CD14-positive monocyte (primary cell): ENCODE measurements around the gene CD300C. TPM values are rescaled to one million over a fixed set of nuclear protein-coding genes. Genes with fewer than 3 reads are reported as not detected.

Experiments used
- DNase-seq, 3 donors: peaks; one replicate each; pipeline ENCODE4 v3.0.0-alpha.2; 2011 to 2022
- H2AFZ ChIP-seq: 2 replicates; pipeline ENCODE4 v1.6.0; 2012; ENCODE audit warnings: mild to moderate bottlenecking, low read depth, low read length, inconsistent platforms; ENCODE audit not compliant: insufficient read depth, poor library complexity, severe bottlenecking
- H3K27ac ChIP-seq, 2 donors: 1 replicate in 1 of 2; 2 replicates in 1 of 2; pipeline ENCODE4 v1.5.1; 2012 to 2013; ENCODE audit warnings: low read length in 2 of 2, control low read depth in 1 of 2, inconsistent platforms in 1 of 2, low read depth in 1 of 2, mild to moderate bottlenecking in 1 of 2
- H3K27me3 ChIP-seq, 2 donors: one replicate each; pipeline versions ENCODE4 v1.6.0 to v1.6.1; 2011 to 2013; ENCODE audit warnings: low read length in 2 of 2; ENCODE audit not compliant: control insufficient read depth in 2 of 2, insufficient read depth in 2 of 2
- H3K36me3 ChIP-seq, 2 donors: replicated peaks in 1 of 2; 1 replicate in 1 of 2; 2 replicates in 1 of 2; pipeline versions ENCODE4 v1.5.1 to v1.6.1; 2012 to 2013; ENCODE audit warnings: low read length in 2 of 2, control low read depth in 1 of 2, inconsistent platforms in 1 of 2, mild to moderate bottlenecking in 1 of 2; ENCODE audit not compliant: insufficient read depth in 2 of 2, control insufficient read depth in 1 of 2
- H3K4me1 ChIP-seq, 2 donors: 1 replicate in 1 of 2; 2 replicates in 1 of 2; pipeline versions ENCODE4 v1.5.1 to v1.6.1; 2012 to 2013; ENCODE audit warnings: low read length in 2 of 2, control low read depth in 1 of 2, inconsistent platforms in 1 of 2, mild to moderate bottlenecking in 1 of 2, moderate library complexity in 1 of 2; ENCODE audit not compliant: insufficient read depth in 2 of 2, control insufficient read depth in 1 of 2
- H3K4me2 ChIP-seq: replicated peaks from 2 replicates; pipeline ENCODE3; 2012; ENCODE audit warnings: low read length, moderate library complexity, mild to moderate bottlenecking; ENCODE audit not compliant: poor library complexity, severe bottlenecking; ENCODE audit errors: extremely low read depth
- H3K4me3 ChIP-seq, 3 experiments: fragments of 200-600 bp in 1 of 3; sonication (generic) in 1 of 3; replicated peaks in 1 of 3; 1 replicate in 2 of 3; 2 replicates in 1 of 3; pipeline ENCODE4 v1.5.1; 2011 to 2013; ENCODE audit warnings: low read length in 3 of 3, mild to moderate bottlenecking in 3 of 3, control low read depth in 2 of 3, low read depth in 2 of 3, inconsistent platforms in 1 of 3, moderate library complexity in 1 of 3
- H3K79me2 ChIP-seq: 2 replicates; pipeline ENCODE4 v1.6.0; 2012; ENCODE audit warnings: mild to moderate bottlenecking, control low read depth, inconsistent platforms, low read length, moderate library complexity; ENCODE audit not compliant: insufficient read depth
- H3K9ac ChIP-seq: 2 replicates; pipeline ENCODE4 v1.6.0; 2017; ENCODE audit warnings: low read length, mild to moderate bottlenecking; ENCODE audit not compliant: insufficient read depth, poor library complexity, severe bottlenecking
- H3K9me3 ChIP-seq, 2 donors: replicated peaks in 1 of 2; 1 replicate in 1 of 2; 2 replicates in 1 of 2; pipeline versions ENCODE4 v1.5.1 to v1.6.1; 2012 to 2013; ENCODE audit warnings: low read length in 2 of 2, control low read depth in 1 of 2; ENCODE audit not compliant: control insufficient read depth in 1 of 2, insufficient read depth in 1 of 2
- H4K20me1 ChIP-seq: 2 replicates; pipeline ENCODE4 v1.6.0; 2012; ENCODE audit warnings: mild to moderate bottlenecking, low read length, control low read depth, moderate library complexity; ENCODE audit not compliant: insufficient read depth
- H3K27ac Mint-ChIP-seq, 7 donors: one replicate each; pipeline ENCODE4 v1.8.0; 2020; ENCODE audit warnings: mild to moderate bottlenecking in 7 of 7, mixed read lengths in 7 of 7, moderate library complexity in 6 of 7, inconsistent platforms in 2 of 7
- H3K27me3 Mint-ChIP-seq, 3 donors: one replicate each; pipeline ENCODE4 v1.8.0; 2021 to 2022; ENCODE audit warnings: low read depth in 3 of 3, mild to moderate bottlenecking in 3 of 3, mixed read lengths in 3 of 3, moderate library complexity in 3 of 3, inconsistent platforms in 1 of 3
- H3K36me3 Mint-ChIP-seq, 2 donors: one replicate each; pipeline ENCODE4 v1.8.0; 2020; ENCODE audit warnings: mixed read lengths in 2 of 2, inconsistent platforms in 1 of 2, mild to moderate bottlenecking in 1 of 2
- H3K4me1 Mint-ChIP-seq: one replicate; pipeline ENCODE4 v1.8.0; 2020; ENCODE audit warnings: mild to moderate bottlenecking, mixed read lengths
- H3K4me3 Mint-ChIP-seq, 2 donors: one replicate each; pipeline ENCODE4 v1.8.0; 2020; ENCODE audit warnings: mild to moderate bottlenecking in 2 of 2, mixed read lengths in 2 of 2, moderate library complexity in 1 of 2
- H3K9me3 Mint-ChIP-seq, 7 donors: one replicate each; pipeline ENCODE4 v1.8.0; 2020 to 2022; ENCODE audit warnings: mixed read lengths in 7 of 7, mild to moderate bottlenecking in 6 of 7, moderate library complexity in 6 of 7, inconsistent platforms in 2 of 7
- CTCF ChIP-seq: fragments of 200-600 bp; IDR thresholded peaks from one replicate; pipeline ENCODE4 v1.8.0; 2022; ENCODE audit warnings: antibody characterized with exemption, mild to moderate bottlenecking
- WGBS: methylation state at CpG from one replicate; pipeline ENCODE4 v1.1.5; 2013; ENCODE audit warnings: missing lambda C conversion rate; ENCODE audit not compliant: insufficient coverage; 5-methylcytosine and 5-hydroxymethylcytosine counted together
- intact Hi-C, 2 donors: fragments of 100-400 bp; cut with micrococcal nuclease; formaldehyde crosslinking; loops; one replicate each; pipeline versions ENCODE4 v1.15.0 to v1.15.1; 2023
- polyA plus RNA-seq, 3 donors: library from polyadenylated mRNA; depleted of rRNA in 1 of 3; unstranded in 2 of 3; stranded (reverse) in 1 of 3; fragments of 300-500 nt in 2 of 3; fragments of >200 nt in 1 of 3; fragmentation: Illumina TruSeq in 2 of 3; gene quantifications; 1 replicate in 2 of 3; 2 replicates in 1 of 3; pipeline ENCODE4 v1.2.3, GENCODE V29; 2012 to 2021

Gene CD300C
- polyA plus RNA-seq, 3 donors: 68.3 to 141 (median 93.1) TPM

- H3K27ac Mint-ChIP-seq: peak overlapping the region; percentile 97 to 100 (median 98)
- H3K27me3 Mint-ChIP-seq: peaks cover 0 to 3% (median 0%) of the 10 kb centered on the region in 3 donors
- Histone ChIP-seq H3K9ac (peak overlapping the region; percentile 73), H4K20me1 (peaks cover 26% of the 10 kb centered on the region), H3K27ac (peak overlapping the region; percentile 93 to 98), H3K36me3 (peaks cover 15 to 25% of the 10 kb centered on the region in 2 donors), H3K79me2 (peaks cover 70% of the 10 kb centered on the region), H3K4me2 (peak overlapping the region; percentile 84), H2AFZ (no peak overlapping the region), H3K9me3 (no peaks in the 10 kb centered on the region), H3K27me3 (no peaks in the 10 kb centered on the region), H3K4me3 (peak overlapping the region; percentile 76 to 99 (median 94)), H3K4me1 (peaks cover 71% of the 10 kb centered on the region in 2 donors)
- peaks cover 45 to 56% of the 10 kb centered on the region in 2 donors for H3K36me3 Mint-ChIP-seq
- H3K4me1 Mint-ChIP-seq: peaks cover 69% of the 10 kb centered on the region
- TF ChIP-seq CTCF: no peak
- WGBS: 0% methylated on average over 4 of the region's 10 CpGs
- H3K4me3 Mint-ChIP-seq: peak overlapping the region; percentile 84 to 97
- H3K9me3 Mint-ChIP-seq: peaks cover 0 to 2% (median 0%) of the 10 kb centered on the region in 7 donors
- intact Hi-C loops: loop anchor here (2.0 to 5.0 kb wide), 5 partner anchors 17 to 110 kb away; partner anchors contain the start of gene CD300E (in 1 of the 2)
- DNase-seq: peak; percentile 94 to 98 (median 97)
Observed at GRCh38 chr17:74532115-74532514, 13.8 kb downstream of the CD300C start.

- DNase-seq: peak; percentile 66 to 78 (median 76)
- Histone ChIP-seq H3K27ac (peak within 1 kb of the TSS; percentile 93 to 98), H3K36me3 (peaks cover 18 to 32% of the 10 kb centered on the region in 2 donors), H3K79me2 (peaks cover 79% of the 10 kb centered on the region), H3K4me1 (peaks cover 79% of the 10 kb centered on the region in 2 donors), H3K4me3 (peak within 1 kb of the TSS; percentile 76 to 99 (median 94)), H3K9ac (peak within 1 kb of the TSS; percentile 73), H3K27me3 (no peaks in the 10 kb centered on the region), H2AFZ (no peak within 1 kb of the TSS), H4K20me1 (peaks cover 18% of the 10 kb centered on the region), H3K9me3 (no peaks in the 10 kb centered on the region), H3K4me2 (peak within 1 kb of the TSS; percentile 84)
- H3K4me1 Mint-ChIP-seq: peaks cover 74% of the 10 kb centered on the region
- peaks cover 44 to 56% of the 10 kb centered on the region in 2 donors for H3K36me3 Mint-ChIP-seq
- H3K9me3 Mint-ChIP-seq: peaks cover 0 to 2% (median 0%) of the 10 kb centered on the region in 7 donors
- intact Hi-C loops: loop anchor here (5.0 kb wide), 3 partner anchors 39 to 111 kb away; partner anchors contain the start of gene CD300E (in 1 of the 2)
- H3K4me3 Mint-ChIP-seq: peak within 1 kb of the TSS; percentile 84 to 97
- peak within 1 kb of the TSS; percentile 97 to 100 (median 98) for H3K27ac Mint-ChIP-seq
- peaks cover 0 to 3% (median 0%) of the 10 kb centered on the region in 3 donors for H3K27me3 Mint-ChIP-seq
- 23% methylated on average over 6 of the region's 10 CpGs for WGBS
- TF ChIP-seq CTCF: no peak
Observed at GRCh38 chr17:74531231-74531761, 14.6 kb downstream of the CD300C start, which contains the start of gene CD300LB. CD300LB (minus strand) TSS chr17:74531475; CDS start chr17:74531350, 125 bp downstream.
